HS-27A (cell line): ENCODE data around the gene ZNF669.
"Not testable (repeated sequence)": the region's sequence is repeated elsewhere in the genome, so short reads cannot be mapped to it uniquely, and the experiment has no call there.

Experiments
- DNase-seq: peaks from one replicate; pipeline ENCODE4 v3.0.0-alpha.2; 2012; ENCODE audit warnings: low read depth, missing footprints

Gene ZNF669

DNA sequence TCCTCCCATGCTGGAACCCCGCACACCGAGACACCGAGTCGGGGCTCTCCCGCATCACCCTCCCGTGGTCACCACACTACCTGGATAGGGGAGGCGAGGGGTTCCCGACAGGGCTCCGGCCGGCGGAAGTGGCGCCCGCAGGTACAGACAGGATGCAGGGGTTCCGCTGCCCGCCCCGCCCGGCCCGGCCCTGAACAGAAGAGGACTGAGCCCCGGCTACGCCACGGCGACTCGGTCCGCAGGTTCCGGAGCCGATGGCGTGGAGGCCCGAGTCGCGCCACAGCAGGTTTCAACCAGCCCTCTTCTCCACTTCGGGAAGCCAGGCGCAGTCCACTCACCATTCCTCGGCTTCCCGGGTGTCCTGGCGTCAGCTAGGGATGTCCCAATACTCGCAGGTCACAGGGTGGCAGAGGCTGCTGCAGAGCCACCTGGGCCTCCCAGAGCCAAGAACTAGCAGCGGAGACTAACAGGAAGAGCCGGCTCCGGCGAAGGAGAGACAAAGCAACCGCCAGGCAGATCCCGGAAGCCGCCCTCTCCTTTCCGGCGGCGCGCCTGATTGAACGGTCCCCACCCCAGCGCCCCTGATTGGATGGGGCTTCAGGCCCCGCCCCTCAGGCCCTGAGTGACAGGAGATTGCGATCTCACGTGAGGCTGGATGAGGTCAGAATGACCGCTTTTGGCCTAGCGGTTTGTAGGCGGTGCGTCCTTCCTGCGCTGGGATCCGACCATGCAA, at the start of gene ZNF669:
Gene ZNF669, minus strand, starts transcription at position 498 of the 733 bp plus-strand sequence. Its CDS starts 157 bp downstream, at position 341.
- peak; percentile 12 for DNase-seq

GRCh38 chr1:247147781-247148180, 43.6 kb upstream of the ZNF669 start:
- no peak for DNase-seq

DNA sequence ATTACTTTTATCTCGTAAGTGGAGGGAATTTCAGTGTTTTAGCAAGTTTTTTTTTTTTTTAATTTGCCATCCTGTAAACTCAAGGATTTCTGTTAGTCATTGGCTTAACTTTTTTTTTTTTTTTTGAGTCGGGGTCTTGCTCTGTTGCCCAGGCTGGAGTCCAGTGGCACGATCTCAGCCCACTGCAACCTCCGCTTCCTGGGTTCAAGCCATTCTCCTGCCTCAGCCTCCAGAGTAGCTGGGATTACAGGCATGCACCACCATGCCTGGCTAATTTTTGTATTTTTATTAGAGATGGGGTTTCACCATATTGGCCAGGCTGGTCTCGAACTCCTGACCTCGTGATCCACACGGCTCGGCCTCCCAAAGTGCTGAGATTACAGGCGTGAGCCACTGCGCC, 43.0 kb upstream of the ZNF669 start:
- not testable (repeated sequence) for DNase-seq

- no peak for DNase-seq
Observed at GRCh38 chr1:247146671-247147070, 42.5 kb upstream of the ZNF669 start.

DNA sequence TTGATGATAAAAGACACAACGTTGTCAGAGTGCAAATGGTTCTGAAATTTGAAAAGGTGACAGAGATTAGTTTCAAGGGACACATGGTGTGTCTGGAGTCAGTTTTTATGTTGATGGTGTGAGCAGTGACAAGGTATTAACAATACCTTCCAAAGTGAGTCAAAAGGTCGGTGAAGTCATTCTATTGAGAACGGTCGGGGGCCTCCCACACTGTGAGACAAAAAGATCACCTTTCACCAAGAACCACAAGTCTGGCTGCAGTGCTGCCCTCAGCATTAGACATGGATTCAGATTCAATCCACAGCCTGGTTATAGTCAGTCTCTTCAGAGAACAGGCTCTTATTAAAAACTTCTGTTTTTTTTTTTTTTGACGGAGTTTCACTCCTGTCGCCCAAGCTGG, 41.1 kb upstream of the ZNF669 start:
- no peak for DNase-seq

DNA sequence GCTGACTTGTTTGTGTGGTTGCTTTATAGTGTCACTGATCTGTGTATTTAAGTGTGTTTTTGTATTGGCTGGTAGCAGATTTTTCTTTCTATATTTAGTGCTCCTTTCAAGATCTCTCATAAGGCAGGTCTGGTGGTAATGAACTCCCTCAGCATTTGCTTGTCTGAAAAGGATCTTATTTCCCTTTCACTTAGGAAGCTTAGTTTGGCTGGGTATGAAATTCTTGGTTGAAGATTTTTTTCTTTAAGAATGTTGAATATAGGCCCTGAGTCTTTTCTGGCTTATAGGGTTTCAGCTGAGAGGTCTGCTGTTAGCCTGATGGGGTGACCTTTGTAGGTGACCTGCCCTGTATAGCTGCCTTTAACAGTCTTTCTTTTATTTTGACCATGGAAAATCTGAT, 35.4 kb upstream of the ZNF669 start:
- DNase-seq = not testable (repeated sequence)

DNA sequence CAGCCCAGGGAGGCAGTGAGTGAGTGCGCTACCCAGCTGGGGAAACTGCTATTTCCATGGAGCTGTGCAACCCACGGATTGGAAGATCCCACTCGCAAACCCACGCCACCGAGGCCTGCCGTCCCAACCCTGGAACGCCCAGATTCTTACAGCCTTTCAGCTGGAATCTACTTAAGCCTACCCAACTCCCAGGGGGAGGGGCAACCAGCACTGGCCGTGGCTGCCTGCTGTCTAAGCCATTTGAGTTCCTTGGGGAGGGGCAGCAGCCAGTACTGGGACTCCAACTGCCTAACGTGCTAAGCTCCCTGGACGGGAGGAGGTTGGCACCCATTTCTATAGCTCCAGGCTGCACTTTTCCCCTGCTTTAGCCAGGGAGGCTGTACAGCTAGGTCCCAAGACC, 27.1 kb upstream of the ZNF669 start:
- DNase-seq = no peak

- not testable (repeated sequence) for DNase-seq
Observed at GRCh38 chr1:247127519-247128282, 23.5 kb upstream of the ZNF669 start.

GRCh38 chr1:247126601-247127000, 22.4 kb upstream of the ZNF669 start:
- DNase-seq = not testable (repeated sequence)

- DNase-seq = not testable (repeated sequence)
Observed at GRCh38 chr1:247126166-247126565, 22.0 kb upstream of the ZNF669 start.

- DNase-seq = no peak
Observed at GRCh38 chr1:247121382-247121781, 17.2 kb upstream of the ZNF669 start.

DNA sequence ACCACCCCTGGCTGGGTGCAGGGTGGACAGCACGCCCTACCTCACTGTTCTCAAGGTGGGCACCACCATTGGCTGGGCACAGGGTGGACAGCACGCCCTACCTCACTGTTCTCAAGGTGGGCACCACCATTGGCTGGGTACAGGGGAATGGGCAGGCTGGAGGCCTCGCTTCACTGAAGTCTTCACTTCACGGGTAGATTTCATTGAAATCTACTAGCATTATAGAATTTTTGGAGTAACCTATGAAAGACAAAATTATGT, 16.2 kb upstream of the ZNF669 start:
- not testable (repeated sequence) for DNase-seq

GRCh38 chr1:247119600-247120407, 15.6 kb upstream of the ZNF669 start:
- no peak for DNase-seq

GRCh38 chr1:247118946-247119446, 14.8 kb upstream of the ZNF669 start:
- DNase-seq = no peak

DNA sequence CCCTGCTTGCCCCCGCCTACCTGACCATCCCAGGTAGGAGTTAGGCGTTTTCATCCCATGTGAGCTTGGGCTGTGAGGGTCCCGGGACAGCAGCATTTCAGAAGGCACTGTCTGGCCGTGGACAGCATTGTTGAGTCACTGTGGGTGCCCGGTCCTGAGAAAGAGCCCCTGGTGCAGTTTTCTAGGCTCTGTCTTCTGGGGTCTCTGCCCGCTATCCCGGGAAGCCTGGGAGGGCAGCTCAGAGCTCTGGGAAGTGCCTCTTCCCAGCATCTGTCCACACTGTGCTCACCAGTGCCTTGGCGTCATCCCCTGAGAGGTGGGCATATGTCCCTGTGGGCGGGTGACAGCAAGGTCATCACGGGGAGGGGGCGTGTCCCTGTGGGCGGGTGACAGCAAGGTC, 11.4 kb upstream of the ZNF669 start:
- DNase-seq = no peak

DNA sequence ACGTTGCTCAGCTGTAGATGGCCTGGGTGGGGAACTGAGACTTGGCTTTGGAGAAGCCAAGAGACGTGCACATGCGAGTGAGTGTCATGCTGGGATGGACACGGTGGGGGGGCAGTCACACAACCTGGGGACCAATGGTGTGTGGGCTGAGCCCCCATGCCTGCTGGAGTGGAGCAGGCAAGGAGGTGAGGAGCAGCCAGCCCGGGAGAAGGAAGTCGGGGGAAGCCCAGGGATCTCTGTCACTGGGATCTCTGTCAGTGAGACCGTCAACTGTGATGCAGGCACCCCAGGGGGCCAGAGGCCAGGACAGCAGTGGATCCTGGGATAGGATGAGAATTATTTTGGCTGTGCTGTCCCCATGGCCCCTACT, 11.0 kb upstream of the ZNF669 start:
- no peak for DNase-seq

- no peak for DNase-seq
Observed at GRCh38 chr1:247114351-247115140, 10.4 kb upstream of the ZNF669 start.

- no peak for DNase-seq
Observed at GRCh38 chr1:247113733-247114271, 9.6 kb upstream of the ZNF669 start.

DNA sequence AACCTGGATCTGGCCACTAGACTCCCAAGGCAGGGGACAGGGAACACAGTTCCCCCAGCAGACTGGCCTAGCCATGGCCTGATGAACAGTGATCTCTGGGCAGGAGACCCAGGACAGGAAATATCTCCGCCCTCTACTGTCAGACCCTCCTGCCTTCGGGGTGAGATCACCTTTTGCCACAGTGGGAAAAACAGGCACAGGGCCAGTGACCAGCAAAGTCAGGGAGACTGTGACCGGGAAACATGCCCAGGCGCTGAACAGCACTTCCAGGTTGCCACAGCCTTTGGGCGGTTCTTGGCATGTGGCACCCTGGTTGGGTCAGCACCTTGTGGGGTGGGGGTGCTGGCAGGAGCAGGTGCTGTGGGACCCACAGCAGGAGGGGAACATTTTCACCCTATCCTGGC, 8.9 kb upstream of the ZNF669 start:
- no peak for DNase-seq

DNA sequence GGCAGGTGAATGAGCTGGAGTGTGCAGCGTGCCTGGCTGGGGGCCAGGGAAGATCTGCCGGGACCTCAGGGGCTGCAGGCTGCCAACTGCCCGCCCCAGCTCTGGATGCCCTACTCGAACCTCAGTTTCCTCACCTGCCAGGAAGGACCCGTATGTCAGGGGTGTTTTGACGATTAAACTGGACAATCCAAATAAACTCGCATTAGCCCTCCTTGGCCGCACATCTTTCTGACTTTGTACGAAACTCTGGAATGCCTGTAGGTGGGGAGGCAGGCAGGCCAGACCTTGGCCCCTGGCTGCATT, 8.3 kb upstream of the ZNF669 start:
- DNase-seq = no peak

DNA sequence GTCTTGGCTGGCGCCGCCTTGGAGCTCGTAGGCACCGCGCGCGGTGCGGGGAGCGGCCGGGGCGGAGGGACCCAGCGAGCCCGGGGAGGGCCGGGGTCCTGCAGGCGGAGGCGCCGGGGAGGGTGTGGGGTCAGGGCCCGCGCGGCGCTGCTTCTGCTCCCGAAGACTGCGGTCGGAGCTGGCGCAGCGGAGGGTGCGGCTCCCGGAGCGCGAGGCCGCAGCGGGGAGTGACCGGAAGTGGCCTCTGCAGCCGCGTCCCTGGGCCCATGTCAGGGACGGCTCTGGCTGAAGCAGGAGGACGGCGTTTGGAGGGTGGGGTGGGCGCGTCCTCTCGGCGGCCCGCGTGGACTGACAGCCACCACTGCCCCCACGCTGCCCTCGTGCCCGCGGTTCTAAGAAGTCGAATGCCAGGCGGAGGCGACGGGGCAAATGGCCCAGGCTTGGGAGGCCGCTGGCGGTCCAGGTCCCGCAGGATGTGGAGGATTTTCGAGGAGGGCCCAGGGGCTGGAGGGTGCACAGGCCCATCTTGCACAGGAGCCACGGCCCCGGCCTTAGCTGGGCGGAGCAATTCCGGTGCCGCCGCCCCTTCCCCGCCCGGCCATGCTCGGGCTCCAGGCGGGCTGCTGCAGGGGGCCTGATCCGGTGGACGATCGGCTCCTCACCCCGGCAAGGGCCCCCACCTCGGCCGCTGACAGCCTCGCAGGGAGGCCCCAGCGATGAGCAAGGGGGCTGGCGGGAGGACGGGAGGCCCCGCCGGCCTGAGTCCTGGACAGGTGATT, 7.7 kb upstream of the ZNF669 start:
- DNase-seq = no peak
